Transverse colon (tissue), 4 donors: ENCODE measurements around the gene KCNN3. TPM values are rescaled to one million over a fixed set of nuclear protein-coding genes. Genes with fewer than 3 reads are reported as not detected.

ENCODE experiments used
- DNase-seq: peaks from one replicate; pipeline ENCODE4 v3.0.0-alpha.2; 2019
- H3K27ac ChIP-seq, 4 donors: fragments of 200-600 bp; sonication (generic); 2 replicates each; pipeline ENCODE4 v1.5.1; 2016 to 2018; ENCODE audit warnings: inconsistent platforms in 4 of 4
- H3K27me3 ChIP-seq: fragments of 200-600 bp; sonication (generic); 2 replicates; pipeline ENCODE4 v1.5.1; 2017; ENCODE audit warnings: inconsistent platforms
- H3K36me3 ChIP-seq, 4 donors: fragments of 200-600 bp; sonication (generic); 2 replicates each; pipeline ENCODE4 v1.5.1; 2017 to 2019; ENCODE audit warnings: inconsistent platforms in 4 of 4
- H3K4me1 ChIP-seq, 4 donors: fragments of 200-600 bp; sonication (generic); 2 replicates each; pipeline ENCODE4 v1.5.1; 2017 to 2020; ENCODE audit warnings: inconsistent platforms in 4 of 4
- H3K4me3 ChIP-seq, 4 donors: fragments of 200-600 bp; sonication (generic); 1 replicate in 1 of 4; 2 replicates in 3 of 4; pipeline versions ENCODE4 v1.5.1 to v1.6.1; 2017 to 2019; ENCODE audit warnings: inconsistent platforms in 4 of 4
- H3K9me3 ChIP-seq, 2 donors: fragments of 200-600 bp; sonication (generic); 2 replicates each; pipeline ENCODE4 v1.5.1; 2017 to 2019; ENCODE audit warnings: inconsistent platforms in 2 of 2
- CTCF ChIP-seq, 5 experiments: fragments of 200-600 bp in 3 of 5; fragments of 450-650 bp in 2 of 5; sonication (generic) in 3 of 5; IDR thresholded peaks; 1 replicate in 2 of 5; 2 replicates in 3 of 5; pipeline ENCODE4 v1.5.1; 2016 to 2017; ENCODE audit warnings: antibody characterized with exemption in 5 of 5, inconsistent platforms in 3 of 5, mild to moderate bottlenecking in 2 of 5, moderate library complexity in 1 of 5
- EP300 ChIP-seq: sonication (generic); formaldehyde crosslinking; IDR thresholded peaks from one replicate; pipeline ENCODE4 v1.6.1; 2017; ENCODE audit warnings: antibody characterized with exemption, low read depth
- POLR2A ChIP-seq: fragments of 450-650 bp; IDR thresholded peaks from one replicate; pipeline ENCODE4 v1.6.1; 2016; ENCODE audit warnings: antibody characterized with exemption, mild to moderate bottlenecking, moderate library complexity
- POLR2AphosphoS5 ChIP-seq, 3 donors: sonication (generic); formaldehyde crosslinking; IDR thresholded peaks; one replicate each; pipeline ENCODE4 v1.6.1; 2016; ENCODE audit warnings: antibody characterized with exemption in 3 of 3
- WGBS, 2 donors: methylation state at CpG; one replicate each; pipeline ENCODE4 v1.1.5; 2018; ENCODE audit warnings: low coverage in 1 of 2; 5-methylcytosine and 5-hydroxymethylcytosine counted together
- in situ Hi-C, 4 donors: fragments of 200-750 bp; cut with MboI; loops; one replicate each; pipeline versions ENCODE4 v1.15.0 to v1.15.1; 2017; ENCODE audit warnings: low sequenced_read_pairs in 3 of 4, low pct_ligation_motif_present in 1 of 4, low pct_unique_long_range_greater_than_20kb in 1 of 4
- intact Hi-C: fragments of 100-400 bp; cut with DNase I; formaldehyde crosslinking; loops from one replicate; pipeline ENCODE4 v1.15.1; 2023; ENCODE audit warnings: low total_unique reads
- total RNA-seq, 4 donors: library from RNA; depleted of rRNA; stranded (reverse); fragments of >200 nt; gene quantifications; one replicate each; pipeline ENCODE4 v1.1.0, GENCODE V29; 2016

KCNN3 gene
- total RNA-seq, 4 donors from 2014 or later = 2.3 to 5.0 (median 3.5) TPM

GRCh38 chr1:154664331-154665002 is 205.6 kb downstream of the KCNN3 start:
- Histone ChIP-seq H3K36me3 (no peaks in the 10 kb centered on the region), H3K4me3 (no peak overlapping the region), H3K27ac (no peak overlapping the region), H3K9me3 (no peaks in the 10 kb centered on the region), H3K27me3 (peaks cover 12% of the 10 kb centered on the region), H3K4me1 (no peaks in the 10 kb centered on the region)
- in situ Hi-C loops (loop anchor here (10.0 to 25.0 kb wide), 3 partner anchors 210 to 223 kb away; partner anchors contain the start of gene KCNN3 (in 1 of the 4)), intact Hi-C loops (no loop called here)
- WGBS, 2 donors = 60% methylated on average over 3 of the region's 3 CpGs; no CpG with 5 or more reads in 1 of the 2 donors
- TF ChIP-seq POLR2AphosphoS5 (IDR thresholded peaks at IDR 0.05) = no peak
- no peak for TF ChIP-seq EP300
- TF ChIP-seq POLR2A = no peak
- no peak for TF ChIP-seq CTCF (IDR thresholded peaks at IDR 0.05)
- no peak for DNase-seq

- Histone ChIP-seq H3K9me3 (no peaks in the 10 kb centered on the region), H3K27ac (no peak overlapping the region), H3K4me3 (no peak overlapping the region), H3K4me1 (no peaks in the 10 kb centered on the region), H3K36me3 (no peaks in the 10 kb centered on the region), H3K27me3 (peaks cover 20% of the 10 kb centered on the region)
- no peak for DNase-seq
- no peak for TF ChIP-seq POLR2AphosphoS5 (IDR thresholded peaks at IDR 0.05)
- in situ Hi-C loops (loop anchor here (10.0 to 25.0 kb wide), 3 partner anchors 211 to 224 kb away; partner anchors contain the start of gene KCNN3 (in 1 of the 4)), intact Hi-C loops (no loop called here)
- WGBS, 2 donors = 14 to 31% methylated on average over 2 of the region's 2 CpGs
These were observed 206.5 kb downstream of the KCNN3 start for GRCh38 chr1:154663471-154664060.

- Histone ChIP-seq H3K4me1 (no peaks in the 10 kb centered on the region), H3K36me3 (no peaks in the 10 kb centered on the region), H3K27ac (no peak overlapping the region), H3K4me3 (no peak overlapping the region), H3K9me3 (no peaks in the 10 kb centered on the region), H3K27me3 (peaks cover 40% of the 10 kb centered on the region)
- intact Hi-C loops (no loop called here), in situ Hi-C loops (loop anchor here (10.0 to 25.0 kb wide), 3 partner anchors 214 to 226 kb away; partner anchors contain the start of gene KCNN3 (in 1 of the 4))
- DNase-seq = no peak
- 71% methylated on average over 2 of the region's 2 CpGs; no CpG with 5 or more reads in 1 of the 2 donors for WGBS, 2 donors
- no peak for TF ChIP-seq CTCF (IDR thresholded peaks at IDR 0.05)
- no peak for TF ChIP-seq EP300
- no peak for TF ChIP-seq POLR2AphosphoS5 (IDR thresholded peaks at IDR 0.05)
- TF ChIP-seq POLR2A = no peak
These were observed 209.0 kb downstream of the KCNN3 start for GRCh38 chr1:154661110-154661509.

DNA sequence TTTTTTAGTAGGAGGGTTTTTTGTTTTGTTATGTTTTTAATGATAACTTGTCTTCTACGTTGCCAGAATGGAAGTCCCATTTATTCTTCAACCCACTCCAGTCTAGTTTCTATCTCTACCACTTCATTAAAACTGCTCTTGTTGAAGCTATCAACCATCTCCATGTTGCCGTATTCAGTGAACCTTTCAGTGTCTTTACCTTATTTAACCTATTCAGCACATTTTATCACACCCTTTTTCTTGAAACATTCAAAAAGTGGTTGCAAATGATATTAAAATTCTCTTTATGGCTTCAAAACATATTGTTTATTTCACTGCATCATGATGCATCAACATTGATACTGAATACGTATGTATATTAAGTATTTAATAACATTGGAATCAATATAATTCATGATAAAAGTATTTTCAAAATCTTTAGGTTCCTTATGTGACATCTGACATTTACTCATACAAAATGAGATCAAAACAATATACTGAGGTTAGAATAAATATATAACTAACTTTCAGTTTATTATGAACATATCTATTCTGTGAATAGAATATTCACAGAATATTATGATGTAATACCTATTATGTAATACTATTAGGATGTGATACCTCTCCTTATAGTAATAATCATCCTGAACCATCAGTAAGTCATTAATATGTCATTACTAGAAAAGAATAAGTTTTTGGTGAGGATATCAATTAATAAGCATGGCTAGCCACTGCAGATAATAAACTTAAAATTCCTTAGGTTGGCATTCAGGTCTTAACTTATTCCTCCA is 210.1 kb downstream of the KCNN3 start:
- Histone ChIP-seq H3K4me1 (no peaks in the 10 kb centered on the region), H3K4me3 (no peak overlapping the region), H3K9me3 (no peaks in the 10 kb centered on the region), H3K27ac (no peak overlapping the region), H3K27me3 (peaks cover 44% of the 10 kb centered on the region), H3K36me3 (no peaks in the 10 kb centered on the region)
- no peak for TF ChIP-seq EP300
- no peak for TF ChIP-seq CTCF (IDR thresholded peaks at IDR 0.05)
- TF ChIP-seq POLR2AphosphoS5 (IDR thresholded peaks at IDR 0.05) = no peak
- TF ChIP-seq POLR2A = no peak
- DNase-seq = no peak
- 66 to 75% methylated on average over 3 of the region's 3 CpGs for WGBS, 2 donors
- in situ Hi-C loops = loop anchor here (10.0 to 25.0 kb wide), 3 partner anchors 215 to 227 kb away; partner anchors contain the start of gene KCNN3 (in 1 of the 4)
- intact Hi-C loops = no loop called here
